Neural progenitor cell (in vitro differentiated cells): ENCODE data around the gene CDRT15L2.
"Not testable (repeated sequence)": the region's sequence is repeated elsewhere in the genome, so short reads cannot be mapped to it uniquely, and the experiment has no call there.

Source experiments
- EZH2 ChIP-seq: fragments of 200-600 bp; sonication (generic); IDR thresholded peaks from 2 replicates; pipeline ENCODE4 v1.6.1; 2017; ENCODE audit warnings: antibody characterized with exemption, mild to moderate bottlenecking, moderate library complexity
- TF ChIP-seq, protein P1 (sequence below): fragments of 200-600 bp; sonication (generic); IDR thresholded peaks from 2 replicates; pipeline ENCODE4 v1.5.1; 2017; ENCODE audit warnings: antibody characterized with exemption, mild to moderate bottlenecking

DNA sequence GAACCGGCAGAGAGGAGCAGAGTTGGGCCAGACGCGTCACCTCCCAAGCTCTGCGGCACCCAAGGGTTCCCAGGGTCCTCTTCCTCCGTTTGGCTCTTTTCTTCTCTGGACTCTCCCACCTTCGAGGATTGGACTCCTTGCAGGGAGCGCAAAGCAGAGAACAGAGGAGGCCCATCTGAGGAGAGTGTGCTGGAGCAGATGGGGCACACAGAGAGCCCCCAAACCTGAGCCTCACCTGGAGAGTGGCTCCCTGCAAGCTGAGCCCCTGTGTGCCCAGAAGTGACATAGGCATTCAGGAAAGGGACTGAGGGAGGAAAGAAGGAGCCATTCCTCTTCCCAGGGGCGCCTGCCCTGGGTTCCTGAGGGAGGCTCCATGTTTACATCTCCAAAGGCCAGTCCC is 6.3 kb upstream of the CDRT15L2 start:
- TF ChIP-seq, protein P1, sequence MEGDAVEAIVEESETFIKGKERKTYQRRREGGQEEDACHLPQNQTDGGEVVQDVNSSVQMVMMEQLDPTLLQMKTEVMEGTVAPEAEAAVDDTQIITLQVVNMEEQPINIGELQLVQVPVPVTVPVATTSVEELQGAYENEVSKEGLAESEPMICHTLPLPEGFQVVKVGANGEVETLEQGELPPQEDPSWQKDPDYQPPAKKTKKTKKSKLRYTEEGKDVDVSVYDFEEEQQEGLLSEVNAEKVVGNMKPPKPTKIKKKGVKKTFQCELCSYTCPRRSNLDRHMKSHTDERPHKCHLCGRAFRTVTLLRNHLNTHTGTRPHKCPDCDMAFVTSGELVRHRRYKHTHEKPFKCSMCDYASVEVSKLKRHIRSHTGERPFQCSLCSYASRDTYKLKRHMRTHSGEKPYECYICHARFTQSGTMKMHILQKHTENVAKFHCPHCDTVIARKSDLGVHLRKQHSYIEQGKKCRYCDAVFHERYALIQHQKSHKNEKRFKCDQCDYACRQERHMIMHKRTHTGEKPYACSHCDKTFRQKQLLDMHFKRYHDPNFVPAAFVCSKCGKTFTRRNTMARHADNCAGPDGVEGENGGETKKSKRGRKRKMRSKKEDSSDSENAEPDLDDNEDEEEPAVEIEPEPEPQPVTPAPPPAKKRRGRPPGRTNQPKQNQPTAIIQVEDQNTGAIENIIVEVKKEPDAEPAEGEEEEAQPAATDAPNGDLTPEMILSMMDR: not testable (repeated sequence)
- TF ChIP-seq EZH2: not testable (repeated sequence)
